ENCODE results near the gene ZNF599.

DNA sequence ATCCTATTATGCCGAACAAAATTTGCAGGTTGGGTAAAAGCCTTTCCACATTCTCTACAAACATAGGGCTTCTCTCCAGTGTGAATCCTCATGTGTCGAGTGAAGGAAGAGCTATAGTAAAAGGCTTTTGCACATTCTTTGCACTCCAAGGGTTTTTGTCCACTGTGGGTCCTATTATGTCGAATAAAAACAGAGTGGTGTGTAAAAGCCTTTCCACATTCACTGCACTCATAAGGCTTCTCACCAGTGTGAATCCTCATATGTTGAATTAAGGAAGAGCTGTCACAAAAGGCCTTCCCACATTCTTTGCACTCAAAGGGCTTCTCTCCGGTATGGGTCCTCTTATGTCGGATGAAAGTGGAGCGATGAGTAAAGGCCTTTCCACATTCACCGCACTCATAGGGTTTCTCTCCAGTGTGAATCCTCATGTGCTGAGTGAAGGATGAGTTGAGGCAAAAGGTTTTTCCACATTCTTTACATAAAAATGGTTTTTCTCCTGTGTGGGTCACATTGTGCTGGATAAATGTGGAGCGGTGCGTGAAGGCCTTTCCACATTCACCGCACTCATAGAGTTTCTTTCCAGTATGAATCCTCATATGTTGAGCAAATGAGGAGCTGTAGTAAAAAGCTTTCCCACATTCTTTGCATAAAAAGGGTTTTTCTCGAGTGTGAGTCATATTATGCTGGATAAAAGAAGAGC is 13.6 kb downstream of the ZNF599 start:
- TF ChIP-seq, protein P1, sequence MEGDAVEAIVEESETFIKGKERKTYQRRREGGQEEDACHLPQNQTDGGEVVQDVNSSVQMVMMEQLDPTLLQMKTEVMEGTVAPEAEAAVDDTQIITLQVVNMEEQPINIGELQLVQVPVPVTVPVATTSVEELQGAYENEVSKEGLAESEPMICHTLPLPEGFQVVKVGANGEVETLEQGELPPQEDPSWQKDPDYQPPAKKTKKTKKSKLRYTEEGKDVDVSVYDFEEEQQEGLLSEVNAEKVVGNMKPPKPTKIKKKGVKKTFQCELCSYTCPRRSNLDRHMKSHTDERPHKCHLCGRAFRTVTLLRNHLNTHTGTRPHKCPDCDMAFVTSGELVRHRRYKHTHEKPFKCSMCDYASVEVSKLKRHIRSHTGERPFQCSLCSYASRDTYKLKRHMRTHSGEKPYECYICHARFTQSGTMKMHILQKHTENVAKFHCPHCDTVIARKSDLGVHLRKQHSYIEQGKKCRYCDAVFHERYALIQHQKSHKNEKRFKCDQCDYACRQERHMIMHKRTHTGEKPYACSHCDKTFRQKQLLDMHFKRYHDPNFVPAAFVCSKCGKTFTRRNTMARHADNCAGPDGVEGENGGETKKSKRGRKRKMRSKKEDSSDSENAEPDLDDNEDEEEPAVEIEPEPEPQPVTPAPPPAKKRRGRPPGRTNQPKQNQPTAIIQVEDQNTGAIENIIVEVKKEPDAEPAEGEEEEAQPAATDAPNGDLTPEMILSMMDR (IDR thresholded peaks at IDR 0.05): no peak
- no peak for TF ChIP-seq POLR2A (IDR thresholded peaks at IDR 0.05)
- no peak for TF ChIP-seq EP300 (IDR thresholded peaks at IDR 0.05)

Measured in ovary (tissue), 3 donors.